HepG2 (cell line): ENCODE results near the gene CD44. TPM values are rescaled to one million over a fixed set of nuclear protein-coding genes. Genes with fewer than 3 reads are reported as not detected.

Source experiments
- ATAC-seq: fragments of 200-7000 bp; cut with Tn5 transposase; 3 replicates; pipeline ENCODE4 v1.9.1; 2020; ENCODE audit warnings: mild to moderate bottlenecking, moderate library complexity
- BruUV-seq: library from RNA; stranded (reverse); fragments of 400-500 nt; replicated peaks from 2 replicates; lab custom pipeline; 2021; lab: Mats Ljungman, UMichigan
- CTCF ChIA-PET: fragments of 300-600 bp; formaldehyde crosslinking; extraction: SDS; loops from one replicate; lab custom pipeline; 2021; ENCODE audit warnings: low total read pairs, inconsistent platforms, low intra/inter-chr PET ratio; lab: Yijun Ruan, JAX
- POLR2A ChIA-PET: fragments of 350-600 bp; sonication (Branson Sonifier 250); formaldehyde crosslinking; loops from one replicate; lab custom pipeline; 2020; ENCODE audit warnings: antibody characterized with exemption, inconsistent platforms; lab: Yijun Ruan, JAX
- DNase-seq: peaks from one replicate; pipeline ENCODE4 v3.0.0-alpha.2; 2015; ENCODE audit warnings: low spot score
- FAIRE-seq: peaks from 3 replicates; lab custom pipeline; 2011; peaks lifted over from hg19 to GRCh38; lab: Jason Lieb, UNC
- H2AFZ ChIP-seq: one replicate; pipeline ENCODE4 v1.6.1; 2011; ENCODE audit warnings: low read length, inconsistent platforms
- H3K27ac ChIP-seq: fragments of 300-600 bp; 3 replicates; pipeline ENCODE4 v1.8.0; 2011; ENCODE audit warnings: mixed run types, mild to moderate bottlenecking, mixed read lengths, low read length, inconsistent platforms; ENCODE audit not compliant: insufficient read depth; ENCODE audit errors: extremely low read length
- H3K27me3 ChIP-seq, 2 experiments: fragments of 200-600 bp in 1 of 2; 2 replicates in 1 of 2; 3 replicates in 1 of 2; pipeline versions ENCODE4 v1.6.0 to v1.8.0; 2011; ENCODE audit warnings: low read length in 2 of 2, mild to moderate bottlenecking in 2 of 2, moderate library complexity in 2 of 2, inconsistent platforms in 1 of 2; ENCODE audit not compliant: insufficient read depth in 2 of 2, control insufficient read depth in 1 of 2
- H3K36me3 ChIP-seq, 2 experiments: fragments of 200-600 bp in 1 of 2; replicated peaks in 1 of 2; 2 replicates in 1 of 2; 3 replicates in 1 of 2; pipeline versions ENCODE4 v1.5.1 to v1.8.0; 2011; ENCODE audit warnings: low read length in 2 of 2, inconsistent platforms in 1 of 2; ENCODE audit not compliant: insufficient read depth in 2 of 2, control insufficient read depth in 1 of 2
- H3K4me1 ChIP-seq: 2 replicates; pipeline ENCODE4 v1.5.1; 2012; ENCODE audit warnings: low read length, inconsistent platforms; ENCODE audit not compliant: insufficient read depth
- H3K4me2 ChIP-seq: 2 replicates; pipeline ENCODE4 v1.6.0; 2011; ENCODE audit warnings: low read depth, low read length, inconsistent platforms
- H3K4me3 ChIP-seq, 3 experiments: fragments of 200-600 bp in 1 of 3; sonication (generic), shearing (Covaris generic) in 1 of 3; replicated peaks in 1 of 3; 2 replicates each; pipeline ENCODE4 v1.5.1; 2011 to 2016; ENCODE audit warnings: low read length in 3 of 3, inconsistent platforms in 2 of 3, low read depth in 2 of 3, mild to moderate bottlenecking in 2 of 3, control low read depth in 1 of 3, mixed read lengths in 1 of 3; ENCODE audit not compliant: insufficient read depth in 1 of 3
- H3K79me2 ChIP-seq: one replicate; pipeline ENCODE4 v1.6.1; 2011; ENCODE audit warnings: low read length, inconsistent platforms; ENCODE audit not compliant: insufficient read depth
- H3K9ac ChIP-seq: 2 replicates; pipeline ENCODE4 v1.6.0; 2011; ENCODE audit warnings: mild to moderate bottlenecking, low read depth, low read length, inconsistent platforms; ENCODE audit not compliant: insufficient read depth
- H3K9me3 ChIP-seq: 2 replicates; pipeline ENCODE4 v1.5.1; 2012; ENCODE audit warnings: mild to moderate bottlenecking, low read length
- H4K20me1 ChIP-seq: 2 replicates; pipeline ENCODE4 v1.6.0; 2011; ENCODE audit warnings: inconsistent platforms, mild to moderate bottlenecking, low read length, moderate library complexity; ENCODE audit not compliant: insufficient read depth
- AFF4 ChIP-seq: sonication (generic); formaldehyde crosslinking; IDR thresholded peaks from 2 replicates; pipeline ENCODE4 v1.4.0; 2020; ENCODE audit warnings: missing genetic modification reagents
- BCL6 ChIP-seq: IDR thresholded peaks from 2 replicates; pipeline ENCODE4 v1.6.1; 2016; ENCODE audit warnings: missing genetic modification reagents, missing compliant biosample characterization
- CEBPB ChIP-seq: IDR thresholded peaks from 2 replicates; pipeline ENCODE4 v1.6.1; 2011; ENCODE audit warnings: low read depth, low read length, improper control_type of control experiment, borderline replicate concordance
- ELF3 ChIP-seq: IDR thresholded peaks from 2 replicates; pipeline ENCODE4 v1.6.1; 2016; ENCODE audit warnings: missing genetic modification reagents, missing compliant biosample characterization
- ELF4 ChIP-seq: sonication (generic); formaldehyde crosslinking; IDR thresholded peaks from 2 replicates; pipeline ENCODE4 v1.5.0; 2020; ENCODE audit warnings: missing genetic modification reagents, mild to moderate bottlenecking, moderate library complexity, borderline replicate concordance
- FOXK2 ChIP-seq: fragments of 450-650 bp; IDR thresholded peaks from 2 replicates; pipeline ENCODE4 v1.6.1; 2016
- HDAC1 ChIP-seq: sonication (generic); formaldehyde crosslinking; IDR thresholded peaks from 2 replicates; pipeline ENCODE4 v1.5.1; 2020; ENCODE audit warnings: mild to moderate bottlenecking, missing genetic modification reagents
- PLRG1 ChIP-seq: fragments of 450-650 bp; conservative IDR thresholded peaks from 2 replicates; pipeline ENCODE4 v1.6.1; 2016
- TGIF2 ChIP-seq: IDR thresholded peaks from 2 replicates; pipeline ENCODE4 v1.6.1; 2016; ENCODE audit warnings: control low read depth, missing compliant biosample characterization
- THAP7 ChIP-seq: sonication (generic); formaldehyde crosslinking; IDR thresholded peaks from 2 replicates; pipeline ENCODE4 v1.8.1; 2023; ENCODE audit warnings: mild to moderate bottlenecking, missing genetic modification reagents
- WIZ ChIP-seq: sonication (generic); formaldehyde crosslinking; IDR thresholded peaks from 2 replicates; pipeline ENCODE4 v1.5.1; 2020; ENCODE audit warnings: mild to moderate bottlenecking, missing genetic modification reagents
- ZNF367 ChIP-seq: sonication (generic); formaldehyde crosslinking; IDR thresholded peaks from 2 replicates; pipeline ENCODE4 v1.4.0; 2020; ENCODE audit warnings: missing genetic modification reagents, borderline replicate concordance
- ZNF513 ChIP-seq: sonication (generic); formaldehyde crosslinking; conservative IDR thresholded peaks from 2 replicates; pipeline ENCODE4 v1.5.0; 2020; ENCODE audit warnings: missing genetic modification reagents
- ZNF839 ChIP-seq: sonication (generic); formaldehyde crosslinking; IDR thresholded peaks from 2 replicates; pipeline ENCODE4 v1.4.0; 2020; ENCODE audit warnings: missing genetic modification reagents, mild to moderate bottlenecking, borderline replicate concordance
- WGBS: methylation state at CpG from one replicate; pipeline ENCODE4 v1.1.6; 2017; ENCODE audit warnings: low lambda C conversion rate; 5-methylcytosine and 5-hydroxymethylcytosine counted together
- in situ Hi-C: cut with HindIII; loops from 2 replicates; pipeline ENCODE4 v1.10.0; 2017; ENCODE audit warnings: low pct_unique_long_range_greater_than_20kb; ENCODE audit not compliant: extremely low pct_ligation_motif_present
- intact Hi-C: fragments of 100-400 bp; cut with micrococcal nuclease; formaldehyde crosslinking; loops from one replicate; pipeline ENCODE4 v1.10.0; 2022; ENCODE audit not compliant: unreplicated experiment
- polyA plus RNA-seq, 8 experiments: library from polyadenylated mRNA; depleted of rRNA in 3 of 8; stranded (reverse) in 7 of 8; unstranded in 1 of 8; fragments of >200 nt; fragmentation: Illumina TruSeq in 4 of 8; extraction: Trizol in 4 of 8; gene quantifications; 2 replicates each; pipeline versions ENCODE4 v1.2.1 to v1.2.3, GENCODE V29; 2011 to 2016; ENCODE audit warnings: low read depth in 4 of 8, missing spikeins in 1 of 8, mixed read lengths in 1 of 8; ENCODE audit not compliant: insufficient read depth in 1 of 8
- total RNA-seq, 5 experiments: library from RNA; depleted of rRNA; stranded (reverse); fragments of >200 nt; fragmentation: Illumina TruSeq; extraction: Trizol; gene quantifications; 2 replicates each; pipeline ENCODE4 v1.2.3, GENCODE V29; 2016; ENCODE audit warnings: low read depth in 1 of 5

CD44 gene
- total and polyA plus RNA-seq, 2 of the 13 experiments (the other 11 are each of a cell fraction or from before 2014, with no cell fraction given), result 0.02 to 0.11 TPM

GRCh38 chr11:35276396-35277145 lies 137.6 kb downstream of the CD44 start (continued):
- no peak for TF ChIP-seq AFF4 (CRISPR knock-in tag)

- in situ Hi-C loops, result no loop called here
- Histone ChIP-seq H3K9ac (no peak overlapping the region), H3K27me3 (no peaks in the 10 kb centered on the region), H3K4me1 (no peaks in the 10 kb centered on the region), H3K27ac (no peak overlapping the region), H3K4me3 (no peak overlapping the region), H3K79me2 (no peaks in the 10 kb centered on the region), H2AFZ (no peak overlapping the region), H3K9me3 (no peaks in the 10 kb centered on the region), H3K4me2 (no peak overlapping the region), H3K36me3 (no peaks in the 10 kb centered on the region), H4K20me1 (no peaks in the 10 kb centered on the region)
- ATAC-seq (no peak), DNase-seq (no peak), FAIRE-seq (no peak)
- intact Hi-C loops, result no loop called here
- WGBS, result 100% methylated on average over 2 of the region's 2 CpGs
- ChIA-PET CTCF (no interaction called here), POLR2A (no interaction called here)
- BruUV-seq, result no TSS peak
- no peak for TF ChIP-seq WIZ (CRISPR knock-in tag)
- no peak for TF ChIP-seq BCL6 (CRISPR knock-in tag)
- TF ChIP-seq TGIF2 (CRISPR knock-in tag), result no peak
- TF ChIP-seq PLRG1, result no peak
- no peak for TF ChIP-seq ELF4
- no peak for TF ChIP-seq ZNF367 (CRISPR knock-in tag)
- no peak for TF ChIP-seq ELF3 (CRISPR knock-in tag)
- no peak for TF ChIP-seq THAP7 (CRISPR knock-in tag)
- no peak for TF ChIP-seq ZNF839 (CRISPR knock-in tag)
- no peak for TF ChIP-seq ZNF513
- no peak for TF ChIP-seq FOXK2
- no peak for TF ChIP-seq CEBPB
- no peak for TF ChIP-seq HDAC1
- TF ChIP-seq, all 625 proteins: peak for 0
These were observed 138.9 kb downstream of the CD44 start for GRCh38 chr11:35277827-35278226.
